ENCODE results near the gene HOXB8. TPM values are rescaled to one million over a fixed set of nuclear protein-coding genes. Genes with fewer than 3 reads are reported as not detected.

Gene HOXB8
- total RNA-seq, 1 donor from 2014 or later, result 0.21 TPM

DNA sequence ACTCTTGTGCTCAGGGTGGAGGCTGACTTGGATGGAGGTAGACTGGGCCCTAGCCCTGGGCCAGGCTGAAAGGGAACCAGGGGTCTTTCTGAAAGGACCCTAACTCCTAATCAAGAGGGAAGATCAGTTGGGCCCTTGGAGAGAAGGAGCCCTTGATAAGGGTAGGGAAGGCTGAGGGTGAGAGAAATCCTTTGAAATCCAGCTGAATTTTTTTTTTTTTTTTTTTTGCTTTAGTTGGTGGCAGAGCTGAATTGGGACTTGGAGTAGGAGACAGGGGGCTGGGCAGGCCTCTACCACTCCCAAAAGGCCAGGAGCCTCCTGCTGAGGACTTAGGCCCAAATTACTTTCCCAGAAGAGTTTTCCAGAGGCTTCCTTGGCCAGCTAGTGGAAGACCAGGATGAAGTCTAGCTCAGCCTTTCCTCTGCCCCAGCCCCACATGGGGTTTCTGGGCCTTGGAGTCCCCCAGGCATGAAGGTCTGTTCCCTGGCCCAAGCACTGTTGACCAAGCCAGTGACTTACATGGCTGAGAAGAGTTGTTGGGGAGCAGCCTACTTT lies 24.4 kb downstream of the HOXB8 start:
- H3K27ac ChIP-seq, result peak overlapping the region; percentile 81
- TF ChIP-seq, protein P1, sequence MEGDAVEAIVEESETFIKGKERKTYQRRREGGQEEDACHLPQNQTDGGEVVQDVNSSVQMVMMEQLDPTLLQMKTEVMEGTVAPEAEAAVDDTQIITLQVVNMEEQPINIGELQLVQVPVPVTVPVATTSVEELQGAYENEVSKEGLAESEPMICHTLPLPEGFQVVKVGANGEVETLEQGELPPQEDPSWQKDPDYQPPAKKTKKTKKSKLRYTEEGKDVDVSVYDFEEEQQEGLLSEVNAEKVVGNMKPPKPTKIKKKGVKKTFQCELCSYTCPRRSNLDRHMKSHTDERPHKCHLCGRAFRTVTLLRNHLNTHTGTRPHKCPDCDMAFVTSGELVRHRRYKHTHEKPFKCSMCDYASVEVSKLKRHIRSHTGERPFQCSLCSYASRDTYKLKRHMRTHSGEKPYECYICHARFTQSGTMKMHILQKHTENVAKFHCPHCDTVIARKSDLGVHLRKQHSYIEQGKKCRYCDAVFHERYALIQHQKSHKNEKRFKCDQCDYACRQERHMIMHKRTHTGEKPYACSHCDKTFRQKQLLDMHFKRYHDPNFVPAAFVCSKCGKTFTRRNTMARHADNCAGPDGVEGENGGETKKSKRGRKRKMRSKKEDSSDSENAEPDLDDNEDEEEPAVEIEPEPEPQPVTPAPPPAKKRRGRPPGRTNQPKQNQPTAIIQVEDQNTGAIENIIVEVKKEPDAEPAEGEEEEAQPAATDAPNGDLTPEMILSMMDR (IDR thresholded peaks at IDR 0.05), result no peak
- ATAC-seq (no peak), DNase-seq (no peak)
- H3K4me3 ChIP-seq, result peak overlapping the region; percentile 63
- peaks cover 84% of the 10 kb centered on the region for H3K27me3 ChIP-seq (ENCODE audit: low read depth)
- intact Hi-C loops (cut with DNase I), result no loop called here
- H3K36me3 ChIP-seq, result peaks cover 5% of the 10 kb centered on the region
- no peaks in the 10 kb centered on the region for H3K9me3 ChIP-seq
- peaks cover 37% of the 10 kb centered on the region for H3K4me1 ChIP-seq

DNA sequence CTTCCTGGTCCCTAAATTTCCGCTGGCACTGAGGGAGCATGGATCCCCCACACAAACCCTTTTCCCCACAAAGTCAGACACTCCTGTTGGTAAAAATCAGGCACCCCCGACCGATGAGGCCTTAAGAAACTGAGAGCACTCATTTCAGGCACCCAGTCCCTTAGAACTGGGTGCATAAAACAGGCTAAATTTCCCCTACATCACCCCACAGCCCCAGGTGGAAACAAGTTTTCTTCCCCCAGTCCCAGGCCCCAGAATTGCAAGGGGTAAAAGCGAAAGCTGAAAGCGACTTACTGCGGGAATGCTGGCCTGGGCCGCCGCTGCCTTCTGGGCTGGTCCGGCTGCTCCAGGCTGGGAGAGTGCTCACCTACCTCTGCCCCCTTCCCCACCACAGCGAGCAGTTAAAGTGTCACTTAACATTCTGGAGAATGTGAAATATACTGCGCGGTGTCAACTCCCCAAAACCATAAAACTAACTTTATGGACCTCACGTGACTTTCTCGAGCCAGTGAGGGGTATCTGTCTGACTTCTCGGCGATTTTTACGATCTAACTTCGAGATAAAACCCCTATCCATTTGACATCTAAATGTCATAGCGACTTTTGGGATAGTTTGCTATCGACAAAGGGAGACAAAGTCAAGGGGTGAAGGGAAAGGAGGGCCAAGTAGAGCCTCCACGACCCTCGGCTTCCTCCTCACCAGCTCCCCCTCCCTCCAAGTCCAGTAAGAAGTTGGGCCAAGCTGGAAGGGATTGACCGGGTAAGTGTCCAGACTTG lies 25.1 kb downstream of the HOXB8 start, which contains the start of gene HOXB3:
Gene HOXB3, minus strand, starts transcription at position 411 of the 776 bp plus-strand sequence. CDS start 37,767 bp downstream, outside the sequence.
- DNase-seq (no peak), ATAC-seq (no peak)
- Histone ChIP-seq H3K27me3 (ENCODE audit: low read depth) (peaks cover 80% of the 10 kb centered on the region), H3K9me3 (no peaks in the 10 kb centered on the region), H3K27ac (peak within 1 kb of the TSS; percentile 81), H3K4me3 (peak within 1 kb of the TSS; percentile 63), H3K4me1 (peaks cover 41% of the 10 kb centered on the region), H3K36me3 (peaks cover under 1% of the 10 kb centered on the region)
- TF ChIP-seq, protein P1 (IDR thresholded peaks at IDR 0.05), result no peak
- intact Hi-C loops (cut with DNase I), result no loop called here

DNA sequence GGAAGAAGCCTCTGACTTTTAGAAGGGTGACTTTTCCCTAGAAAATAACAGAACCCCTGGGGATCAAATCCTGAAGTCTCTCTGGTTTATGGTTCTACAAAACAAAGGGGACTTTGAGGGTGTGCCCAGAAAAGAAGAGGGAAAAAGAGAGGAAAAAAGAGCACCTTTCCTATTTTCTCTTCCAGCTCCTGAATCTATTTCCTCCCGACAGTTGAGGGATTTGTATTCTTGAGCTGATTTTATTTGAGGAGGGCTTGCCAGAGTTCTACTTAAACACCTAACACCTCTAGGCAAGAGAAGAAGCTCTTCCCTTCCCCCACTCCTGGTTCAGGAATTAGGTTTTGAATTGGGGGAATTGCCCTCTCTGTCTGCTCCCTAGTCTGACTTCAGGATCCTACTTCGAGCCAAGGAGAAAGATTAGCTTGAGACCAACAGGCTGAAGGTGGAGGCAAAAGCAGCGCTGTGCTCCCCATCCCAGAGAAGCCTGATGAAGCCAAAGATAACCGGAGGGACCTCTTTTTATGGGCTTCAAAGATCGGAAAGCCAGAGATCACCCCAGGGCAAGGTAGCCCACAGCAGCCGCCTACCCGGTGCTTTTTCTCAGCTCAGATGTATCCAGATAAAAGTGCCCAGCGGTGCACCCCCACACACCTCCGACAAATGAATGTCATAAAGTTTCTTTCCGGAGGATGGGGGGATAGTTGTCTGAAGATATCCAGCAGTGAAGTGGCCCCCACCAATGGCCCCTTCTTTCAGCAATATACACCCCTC lies 25.8 kb downstream of the HOXB8 start:
- no peak for DNase-seq
- ATAC-seq, result no peak
- Histone ChIP-seq H3K27ac (peak overlapping the region; percentile 81), H3K27me3 (ENCODE audit: low read depth) (peaks cover 77% of the 10 kb centered on the region), H3K4me1 (peaks cover 43% of the 10 kb centered on the region), H3K36me3 (no peaks in the 10 kb centered on the region), H3K9me3 (no peaks in the 10 kb centered on the region), H3K4me3 (peak overlapping the region; percentile 63)
- intact Hi-C loops (cut with DNase I), result no loop called here
- TF ChIP-seq, protein P1 (IDR thresholded peaks at IDR 0.05), result no peak

DNA sequence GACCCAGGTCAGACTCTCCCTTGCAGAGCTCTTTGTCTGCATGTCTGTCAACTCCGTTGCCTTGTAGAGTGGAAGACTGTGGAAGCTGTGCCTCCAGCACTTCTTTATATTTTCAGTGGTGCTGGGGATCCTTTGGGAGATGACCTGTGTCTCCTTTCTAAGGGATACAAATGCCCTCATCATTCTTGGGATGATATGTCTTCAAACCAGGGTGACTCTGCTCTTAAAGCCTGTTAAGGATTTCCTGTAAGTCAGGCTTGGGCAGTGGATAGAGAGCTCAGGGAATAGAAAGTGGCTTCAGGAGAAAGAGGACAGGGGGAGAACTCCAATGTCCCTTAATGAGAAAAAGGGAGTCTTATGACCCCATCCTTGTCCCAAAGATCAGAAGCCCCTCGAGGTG lies 26.6 kb downstream of the HOXB8 start:
- intact Hi-C loops (cut with DNase I), result no loop called here
- peak overlapping the region; percentile 63 for H3K4me3 ChIP-seq
- peak overlapping the region; percentile 81 for H3K27ac ChIP-seq
- H3K36me3 ChIP-seq, result no peaks in the 10 kb centered on the region
- H3K27me3 ChIP-seq (ENCODE audit: low read depth), result peaks cover 79% of the 10 kb centered on the region
- TF ChIP-seq, protein P1 (IDR thresholded peaks at IDR 0.05), result no peak
- ATAC-seq, result no peak
- DNase-seq, result no peak
- peaks cover 44% of the 10 kb centered on the region for H3K4me1 ChIP-seq
- H3K9me3 ChIP-seq, result no peaks in the 10 kb centered on the region

DNA sequence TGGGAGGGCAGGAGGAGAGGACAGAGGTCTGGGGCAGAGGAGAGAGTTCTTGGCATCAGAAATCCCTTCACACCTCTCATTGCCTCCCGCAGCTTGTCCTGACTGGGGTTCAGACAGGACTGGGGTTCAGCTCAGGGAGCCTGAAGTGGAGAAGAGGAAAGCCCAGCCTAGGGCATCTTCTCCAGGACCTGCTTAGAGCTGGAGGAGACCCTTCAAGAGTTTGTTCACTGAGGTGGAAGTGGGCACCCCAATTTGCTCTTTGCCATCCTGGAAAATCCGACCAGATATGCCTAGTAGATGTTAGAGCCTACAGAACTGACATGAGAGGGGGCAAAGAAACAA lies 27.0 kb downstream of the HOXB8 start:
- peaks cover 79% of the 10 kb centered on the region for H3K27me3 ChIP-seq (ENCODE audit: low read depth)
- H3K36me3 ChIP-seq, result no peaks in the 10 kb centered on the region
- intact Hi-C loops (cut with DNase I), result no loop called here
- TF ChIP-seq, protein P1 (IDR thresholded peaks at IDR 0.05), result no peak
- peak overlapping the region; percentile 63 for H3K4me3 ChIP-seq
- no peaks in the 10 kb centered on the region for H3K9me3 ChIP-seq
- ATAC-seq (no peak), DNase-seq (no peak)
- peaks cover 41% of the 10 kb centered on the region for H3K4me1 ChIP-seq
- H3K27ac ChIP-seq, result peak overlapping the region; percentile 81
